Measurements from ENCODE around the gene RUNX1.
A peak's percentile ranks its signal among the peaks of the same experiment; 100 is the strongest.

The RUNX1 gene

GRCh38 chr21:34991366-34991957 lies 57.6 kb downstream of the RUNX1 start:
- no peak for DNase-seq

GRCh38 chr21:34990842-34991241 lies 58.3 kb downstream of the RUNX1 start:
- DNase-seq: no peak

GRCh38 chr21:34989337-34990151 lies 59.6 kb downstream of the RUNX1 start:
- DNase-seq: no peak

GRCh38 chr21:34988625-34989024 lies 60.5 kb downstream of the RUNX1 start:
- DNase-seq: no peak

- DNase-seq: no peak
These were observed 61.0 kb downstream of the RUNX1 start for GRCh38 chr21:34988139-34988538.

- DNase-seq: no peak
These were observed 61.5 kb downstream of the RUNX1 start for GRCh38 chr21:34987501-34988072.

- peak; percentile 41 for DNase-seq
These were observed 62.3 kb downstream of the RUNX1 start for GRCh38 chr21:34986561-34987500.

- no peak for DNase-seq
These were observed 64.6 kb downstream of the RUNX1 start for GRCh38 chr21:34984356-34985058.

- peak; percentile 63 for DNase-seq
These were observed 65.4 kb downstream of the RUNX1 start for GRCh38 chr21:34983680-34984086.

- DNase-seq: no peak
These were observed 67.3 kb downstream of the RUNX1 start for GRCh38 chr21:34981791-34982190.

- no peak for DNase-seq
These were observed 68.5 kb downstream of the RUNX1 start for GRCh38 chr21:34980423-34981115.

- DNase-seq: no peak
These were observed 69.7 kb downstream of the RUNX1 start for GRCh38 chr21:34979383-34979782.

- DNase-seq: no peak
These were observed 71.8 kb downstream of the RUNX1 start for GRCh38 chr21:34977333-34977732.

- DNase-seq: no peak
These were observed 74.7 kb downstream of the RUNX1 start for GRCh38 chr21:34974162-34974981.

- peak; percentile 54 for DNase-seq
These were observed 75.4 kb downstream of the RUNX1 start for GRCh38 chr21:34973685-34974084.

GRCh38 chr21:34971656-34972055 lies 77.4 kb downstream of the RUNX1 start:
- peak; percentile 48 for DNase-seq

GRCh38 chr21:34970566-34970965 lies 78.5 kb downstream of the RUNX1 start:
- no peak for DNase-seq

GRCh38 chr21:34970167-34970500 lies 79.0 kb downstream of the RUNX1 start:
- no peak for DNase-seq

GRCh38 chr21:34969423-34970166 lies 79.5 kb downstream of the RUNX1 start:
- peak; percentile 46 for DNase-seq
